Hindlimb muscle (tissue), 1 donor: ENCODE measurements around the gene HOXA7. TPM values are rescaled to one million over a fixed set of nuclear protein-coding genes. Genes with fewer than 3 reads are reported as not detected.
A peak's percentile ranks its signal among the peaks of the same experiment; 100 is the strongest.

Experiments used
- DNase-seq: peaks from one replicate; pipeline ENCODE4 v3.0.0-alpha.2; 2013
- polyA plus RNA-seq: library from polyadenylated mRNA; unstranded; fragments of 120-200 nt; gene quantifications from one replicate; pipeline ENCODE4 v1.2.1, GENCODE V29; 2013; ENCODE audit not compliant: insufficient read length

HOXA7 gene
- polyA plus RNA-seq = 13.5 TPM

GRCh38 chr7:27156508-27156898, at the start of gene HOXA7:
Gene HOXA7, minus strand, starts transcription at chr7:27156675. Its CDS starts 130 bp downstream, at chr7:27156545.
- DNase-seq = peak; percentile 88

GRCh38 chr7:27205325-27206280, 49.1 kb upstream of the HOXA7 start:
- no peak for DNase-seq

GRCh38 chr7:27204851-27205322, 48.4 kb upstream of the HOXA7 start:
- no peak for DNase-seq

GRCh38 chr7:27203964-27204594, 47.6 kb upstream of the HOXA7 start:
- DNase-seq = no peak

- DNase-seq = no peak
Observed at GRCh38 chr7:27203365-27203953, 47.0 kb upstream of the HOXA7 start.

GRCh38 chr7:27202862-27203134, 46.3 kb upstream of the HOXA7 start:
- no peak for DNase-seq

- DNase-seq = no peak
Observed at GRCh38 chr7:27202018-27202861, 45.8 kb upstream of the HOXA7 start.

GRCh38 chr7:27201580-27202017, 45.1 kb upstream of the HOXA7 start:
- no peak for DNase-seq

- no peak for DNase-seq
Observed at GRCh38 chr7:27200761-27201579, 44.5 kb upstream of the HOXA7 start.

GRCh38 chr7:27199849-27200760, 43.6 kb upstream of the HOXA7 start, which contains the start of gene HOXA13:
Gene HOXA13, minus strand, starts transcription at chr7:27200091. Its CDS starts 14 bp downstream, at chr7:27200077.
- DNase-seq = no peak

GRCh38 chr7:27198871-27199801, 42.7 kb upstream of the HOXA7 start:
- DNase-seq = no peak

GRCh38 chr7:27198138-27198841, 41.8 kb upstream of the HOXA7 start:
- no peak for DNase-seq

GRCh38 chr7:27197137-27198042, 40.9 kb upstream of the HOXA7 start:
- no peak for DNase-seq

GRCh38 chr7:27196287-27196767, 39.9 kb upstream of the HOXA7 start:
- DNase-seq = no peak

GRCh38 chr7:27194686-27195379, 38.4 kb upstream of the HOXA7 start:
- no peak for DNase-seq

GRCh38 chr7:27194002-27194352, 37.5 kb upstream of the HOXA7 start:
- no peak for DNase-seq
